Liver (tissue), 9 donors: ENCODE measurements around the gene PPP1R18. TPM values are rescaled to one million over a fixed set of nuclear protein-coding genes. Genes with fewer than 3 reads are reported as not detected.

ENCODE experiments used
- DNase-seq: peaks from one replicate; pipeline ENCODE4 v3.0.0-alpha.2; 2017; ENCODE audit warnings: low spot score
- H3K27ac ChIP-seq, 2 donors: one replicate each; pipeline ENCODE4 v1.7.0; 2013; ENCODE audit warnings: inconsistent platforms in 2 of 2, low read length in 2 of 2, control low read depth in 1 of 2, low read depth in 1 of 2, mild to moderate bottlenecking in 1 of 2
- H3K27me3 ChIP-seq, 4 donors: one replicate each; pipeline versions ENCODE4 v1.6.1 to v1.7.0; 2013; ENCODE audit warnings: low read length in 3 of 4, inconsistent platforms in 1 of 4, mild to moderate bottlenecking in 1 of 4, moderate library complexity in 1 of 4; ENCODE audit not compliant: control insufficient read depth in 4 of 4, insufficient read depth in 4 of 4
- H3K36me3 ChIP-seq, 4 donors: one replicate each; pipeline versions ENCODE4 v1.6.1 to v1.7.0; 2013; ENCODE audit warnings: low read length in 3 of 4, mild to moderate bottlenecking in 3 of 4, low read depth in 1 of 4, moderate library complexity in 1 of 4; ENCODE audit not compliant: control insufficient read depth in 4 of 4, insufficient read depth in 3 of 4
- H3K4me1 ChIP-seq, 4 donors: one replicate each; pipeline versions ENCODE4 v1.6.1 to v1.7.0; 2013; ENCODE audit warnings: low read length in 3 of 4, mild to moderate bottlenecking in 3 of 4, moderate library complexity in 1 of 4; ENCODE audit not compliant: control insufficient read depth in 4 of 4, insufficient read depth in 4 of 4
- H3K4me3 ChIP-seq, 3 donors: one replicate each; pipeline versions ENCODE4 v1.6.1 to v1.7.0; 2013; ENCODE audit warnings: low read length in 3 of 3, control low read depth in 1 of 3, low read depth in 1 of 3, mild to moderate bottlenecking in 1 of 3
- H3K9ac ChIP-seq, 2 donors: one replicate each; pipeline ENCODE4 v1.7.0; 2013; ENCODE audit warnings: low read length in 2 of 2, mild to moderate bottlenecking in 2 of 2, moderate library complexity in 2 of 2, control low read depth in 1 of 2, low read depth in 1 of 2
- H3K9me3 ChIP-seq, 4 donors: one replicate each; pipeline versions ENCODE4 v1.6.1 to v1.7.0; 2013; ENCODE audit warnings: low read length in 3 of 4; ENCODE audit not compliant: control insufficient read depth in 4 of 4
- CTCF ChIP-seq: fragments of 150-350 bp; IDR thresholded peaks from 2 replicates; pipeline ENCODE4 v1.5.1; 2017; ENCODE audit warnings: improper control_type of control experiment, low read depth, low read length; ENCODE audit not compliant: missing input control
- EGR1 ChIP-seq, 2 donors: IDR thresholded peaks; 2 replicates each; pipeline ENCODE4 v1.6.1; 2016 to 2018; ENCODE audit warnings: antibody characterized with exemption in 2 of 2, low read depth in 2 of 2
- FOXA2 ChIP-seq: IDR thresholded peaks from 2 replicates; pipeline ENCODE4 v1.6.1; 2016; ENCODE audit warnings: antibody characterized with exemption
- GABPA ChIP-seq, 2 donors: IDR thresholded peaks in 1 of 2; conservative IDR thresholded peaks in 1 of 2; 2 replicates each; pipeline ENCODE4 v1.6.1; 2016; ENCODE audit warnings: antibody characterized with exemption in 2 of 2, mild to moderate bottlenecking in 1 of 2, moderate library complexity in 1 of 2
- HNF4G ChIP-seq: IDR thresholded peaks from 2 replicates; pipeline ENCODE4 v1.6.1; 2016; ENCODE audit warnings: antibody characterized with exemption
- JUND ChIP-seq, 2 donors: IDR thresholded peaks; 2 replicates each; pipeline ENCODE4 v1.6.1; 2016; ENCODE audit warnings: antibody characterized with exemption in 2 of 2
- NR2F2 ChIP-seq: IDR thresholded peaks from 2 replicates; pipeline ENCODE4 v1.6.1; 2016; ENCODE audit warnings: antibody characterized with exemption
- RAD21 ChIP-seq, 2 donors: IDR thresholded peaks; 2 replicates each; pipeline ENCODE4 v1.6.1; 2016; ENCODE audit warnings: antibody characterized with exemption in 2 of 2, mild to moderate bottlenecking in 2 of 2
- REST ChIP-seq: IDR thresholded peaks from 2 replicates; pipeline ENCODE4 v1.6.1; 2016; ENCODE audit warnings: antibody characterized with exemption, mild to moderate bottlenecking
- RXRA ChIP-seq, 2 donors: IDR thresholded peaks; 2 replicates each; pipeline ENCODE4 v1.6.1; 2017 to 2018; ENCODE audit warnings: antibody characterized with exemption in 2 of 2, mild to moderate bottlenecking in 1 of 2
- SP1 ChIP-seq: IDR thresholded peaks from 2 replicates; pipeline ENCODE4 v1.6.1; 2018; ENCODE audit warnings: antibody characterized with exemption, mild to moderate bottlenecking
- TAF1 ChIP-seq: conservative IDR thresholded peaks from 2 replicates; pipeline ENCODE4 v1.6.1; 2016; ENCODE audit warnings: antibody characterized with exemption, mild to moderate bottlenecking
- YY1 ChIP-seq: IDR thresholded peaks from 2 replicates; pipeline ENCODE4 v1.6.1; 2016; ENCODE audit warnings: antibody characterized with exemption, mild to moderate bottlenecking
- ZBTB33 ChIP-seq: IDR thresholded peaks from 2 replicates; pipeline ENCODE4 v1.6.1; 2016; ENCODE audit warnings: antibody characterized with exemption
- WGBS: extraction: QIAGEN DNeasy Blood & Tissue Kit; methylation state at CpG from one replicate; pipeline ENCODE4 v1.1.7; 2013; 5-methylcytosine and 5-hydroxymethylcytosine counted together
- polyA plus RNA-seq, 2 donors: library from polyadenylated mRNA; stranded (reverse) in 1 of 2; unstranded in 1 of 2; fragments of 200-250 nt in 1 of 2; fragments of >200 nt in 1 of 2; fragmentation: Nextera tagmentation in 1 of 2; extraction: Ambion mirVana in 1 of 2; gene quantifications; one replicate each; pipeline versions ENCODE4 v1.2.1 to v1.2.3, GENCODE V29; 2013 to 2015
- total RNA-seq, 2 donors: library from RNA; depleted of rRNA; stranded (reverse); fragments of >200 nt; gene quantifications; one replicate each; pipeline ENCODE4 v1.2.3, GENCODE V29; 2014
- donor health status: healthy.
- donor health status: healthy.
- donor health status: healthy.
- donor health status: healthy.
- donor health status: healthy.

PPP1R18 gene
- total and polyA plus RNA-seq, 4 donors = 7.4 to 17.4 (median 11.5) TPM

DNA sequence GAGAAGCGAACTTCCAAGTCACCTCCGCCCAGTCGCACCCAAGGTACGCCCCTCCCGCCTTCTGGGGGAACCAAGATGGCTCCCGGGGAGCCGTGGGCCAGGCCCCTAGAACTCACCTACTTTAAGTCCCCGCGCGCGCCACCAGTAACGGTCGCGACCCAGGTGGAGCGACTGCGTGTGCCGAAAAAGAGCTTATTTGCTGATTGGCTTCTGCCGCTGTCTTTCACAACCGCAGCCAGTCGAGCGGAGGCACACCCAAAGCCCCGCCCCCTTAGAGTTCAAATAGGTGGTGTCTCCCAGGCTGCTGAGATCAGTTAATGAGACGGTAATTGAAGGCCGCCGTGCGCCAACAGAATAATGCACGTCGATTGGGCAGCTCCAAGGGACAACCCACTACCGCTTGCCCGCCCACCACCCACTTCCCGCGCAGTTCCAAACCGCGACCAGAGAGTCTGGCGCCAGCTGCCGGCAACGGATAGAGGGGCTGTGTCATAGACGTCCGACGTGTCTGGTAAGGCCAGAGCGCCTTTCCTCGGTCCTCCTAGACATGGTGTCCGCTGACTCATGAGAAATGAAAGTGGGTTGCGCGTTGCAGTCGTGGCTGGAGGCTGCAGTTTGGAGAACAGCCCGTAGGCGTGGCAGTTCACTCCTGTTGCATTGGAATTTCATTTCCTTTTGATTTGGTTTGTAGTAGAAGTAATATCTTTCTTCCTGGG lies 30.8 kb upstream of the PPP1R18 start, which contains the start of gene MDC1 (continued):
- TF ChIP-seq REST = peak; percentile 94
- TF ChIP-seq FOXA2 = peak; percentile 57

DNA sequence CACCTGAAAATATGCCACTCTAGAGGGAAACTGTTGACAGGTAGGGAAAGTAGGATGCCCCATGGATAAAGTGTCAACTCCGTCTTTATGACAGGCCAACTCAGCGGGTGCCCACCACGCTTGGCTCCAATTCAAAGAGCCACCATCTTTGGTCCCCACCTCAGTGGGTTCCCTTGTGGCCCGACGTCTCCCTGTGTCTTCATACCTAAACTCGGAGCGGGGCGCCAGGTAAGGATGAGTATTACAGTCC lies 30.4 kb upstream of the PPP1R18 start:
- no peak for DNase-seq
- Histone ChIP-seq H3K9ac (peak overlapping the region; percentile 61 to 68), H3K4me3 (peak overlapping the region; percentile 65 to 75 (median 67)), H3K9me3 (no peaks in the 10 kb centered on the region), H3K27ac (peak overlapping the region; percentile 78 to 90), H3K4me1 (peaks cover 4 to 17% (median 15%) of the 10 kb centered on the region in 4 donors), H3K36me3 (peaks cover 2 to 24% (median 20%) of the 10 kb centered on the region in 4 donors), H3K27me3 (no peaks in the 10 kb centered on the region)
- 1% methylated on average over 8 of the region's 8 CpGs for WGBS
- TF ChIP-seq JUND (IDR thresholded peaks at IDR 0.05) (no peak), RXRA (IDR thresholded peaks at IDR 0.05) (no peak), FOXA2 (no peak), SP1 (no peak), CTCF (no peak), TAF1 (no peak), RAD21 (IDR thresholded peaks at IDR 0.05) (no peak), YY1 (no peak), NR2F2 (no peak), ZBTB33 (no peak), GABPA (IDR thresholded peaks at IDR 0.05 in 1 of 2, conservative IDR thresholded peaks at IDR 0.05 in 1 of 2) (no peak), EGR1 (IDR thresholded peaks at IDR 0.05; ENCODE audit: low read depth in 2 of 2) (no peak), HNF4G (no peak), REST (no peak)
